HepG2 (cell line): Measurements from ENCODE around the gene SPX. TPM values are rescaled to one million over a fixed set of nuclear protein-coding genes. Genes with fewer than 3 reads are reported as not detected.
A peak's percentile ranks its signal among the peaks of the same experiment; 100 is the strongest.

Source experiments
- ATAC-seq: fragments of 200-7000 bp; cut with Tn5 transposase; 3 replicates; pipeline ENCODE4 v1.9.1; 2020; ENCODE audit warnings: mild to moderate bottlenecking, moderate library complexity
- BruUV-seq: library from RNA; stranded (reverse); fragments of 400-500 nt; replicated peaks from 2 replicates; lab custom pipeline; 2021; lab: Mats Ljungman, UMichigan
- CTCF ChIA-PET: fragments of 300-600 bp; formaldehyde crosslinking; extraction: SDS; loops from one replicate; lab custom pipeline; 2021; ENCODE audit warnings: low total read pairs, inconsistent platforms, low intra/inter-chr PET ratio; lab: Yijun Ruan, JAX
- POLR2A ChIA-PET: fragments of 350-600 bp; sonication (Branson Sonifier 250); formaldehyde crosslinking; loops from one replicate; lab custom pipeline; 2020; ENCODE audit warnings: antibody characterized with exemption, inconsistent platforms; lab: Yijun Ruan, JAX
- DNase-seq: peaks from one replicate; pipeline ENCODE4 v3.0.0-alpha.2; 2015; ENCODE audit warnings: low spot score
- FAIRE-seq: peaks from 3 replicates; lab custom pipeline; 2011; peaks lifted over from hg19 to GRCh38; lab: Jason Lieb, UNC
- H2AFZ ChIP-seq: one replicate; pipeline ENCODE4 v1.6.1; 2011; ENCODE audit warnings: low read length, inconsistent platforms
- H3K27ac ChIP-seq: fragments of 300-600 bp; 3 replicates; pipeline ENCODE4 v1.8.0; 2011; ENCODE audit warnings: mixed run types, mild to moderate bottlenecking, mixed read lengths, low read length, inconsistent platforms; ENCODE audit not compliant: insufficient read depth; ENCODE audit errors: extremely low read length
- H3K27me3 ChIP-seq, 2 experiments: fragments of 200-600 bp in 1 of 2; 2 replicates in 1 of 2; 3 replicates in 1 of 2; pipeline versions ENCODE4 v1.6.0 to v1.8.0; 2011; ENCODE audit warnings: low read length in 2 of 2, mild to moderate bottlenecking in 2 of 2, moderate library complexity in 2 of 2, inconsistent platforms in 1 of 2; ENCODE audit not compliant: insufficient read depth in 2 of 2, control insufficient read depth in 1 of 2
- H3K36me3 ChIP-seq, 2 experiments: fragments of 200-600 bp in 1 of 2; replicated peaks in 1 of 2; 2 replicates in 1 of 2; 3 replicates in 1 of 2; pipeline versions ENCODE4 v1.5.1 to v1.8.0; 2011; ENCODE audit warnings: low read length in 2 of 2, inconsistent platforms in 1 of 2; ENCODE audit not compliant: insufficient read depth in 2 of 2, control insufficient read depth in 1 of 2
- H3K4me1 ChIP-seq: 2 replicates; pipeline ENCODE4 v1.5.1; 2012; ENCODE audit warnings: low read length, inconsistent platforms; ENCODE audit not compliant: insufficient read depth
- H3K4me2 ChIP-seq: 2 replicates; pipeline ENCODE4 v1.6.0; 2011; ENCODE audit warnings: low read depth, low read length, inconsistent platforms
- H3K4me3 ChIP-seq, 3 experiments: fragments of 200-600 bp in 1 of 3; sonication (generic), shearing (Covaris generic) in 1 of 3; replicated peaks in 1 of 3; 2 replicates each; pipeline ENCODE4 v1.5.1; 2011 to 2016; ENCODE audit warnings: low read length in 3 of 3, inconsistent platforms in 2 of 3, low read depth in 2 of 3, mild to moderate bottlenecking in 2 of 3, control low read depth in 1 of 3, mixed read lengths in 1 of 3; ENCODE audit not compliant: insufficient read depth in 1 of 3
- H3K79me2 ChIP-seq: one replicate; pipeline ENCODE4 v1.6.1; 2011; ENCODE audit warnings: low read length, inconsistent platforms; ENCODE audit not compliant: insufficient read depth
- H3K9ac ChIP-seq: 2 replicates; pipeline ENCODE4 v1.6.0; 2011; ENCODE audit warnings: mild to moderate bottlenecking, low read depth, low read length, inconsistent platforms; ENCODE audit not compliant: insufficient read depth
- H3K9me3 ChIP-seq: 2 replicates; pipeline ENCODE4 v1.5.1; 2012; ENCODE audit warnings: mild to moderate bottlenecking, low read length
- H4K20me1 ChIP-seq: 2 replicates; pipeline ENCODE4 v1.6.0; 2011; ENCODE audit warnings: inconsistent platforms, mild to moderate bottlenecking, low read length, moderate library complexity; ENCODE audit not compliant: insufficient read depth
- CEBPG ChIP-seq: IDR thresholded peaks from 2 replicates; pipeline ENCODE4 v1.6.1; 2016
- CREB1 ChIP-seq, 2 experiments: fragments of 450-650 bp in 1 of 2; IDR thresholded peaks; 2 replicates each; pipeline ENCODE4 v1.6.1; 2016 to 2017; ENCODE audit warnings: control low read depth in 1 of 2, mild to moderate bottlenecking in 1 of 2, missing compliant biosample characterization in 1 of 2, missing genetic modification characterization in 1 of 2
- FOXJ3 ChIP-seq: sonication (generic); formaldehyde crosslinking; IDR thresholded peaks from 2 replicates; pipeline ENCODE4 v1.4.0; 2020; ENCODE audit warnings: missing genetic modification reagents, mild to moderate bottlenecking, borderline replicate concordance
- GATAD2A ChIP-seq: IDR thresholded peaks from 2 replicates; pipeline ENCODE4 v1.6.1; 2016
- NFYB ChIP-seq: sonication (generic); formaldehyde crosslinking; IDR thresholded peaks from 2 replicates; pipeline ENCODE4 v1.4.0; 2020; ENCODE audit warnings: missing genetic modification reagents
- ONECUT2 ChIP-seq: sonication (generic); formaldehyde crosslinking; IDR thresholded peaks from 2 replicates; pipeline ENCODE4 v1.4.0; 2020; ENCODE audit warnings: missing genetic modification reagents
- SOX6 ChIP-seq, 2 experiments: fragments of 450-650 bp in 1 of 2; sonication (generic) in 1 of 2; formaldehyde crosslinking in 1 of 2; IDR thresholded peaks; 2 replicates each; pipeline versions ENCODE4 v1.4.0 to v1.6.1; 2017 to 2020; ENCODE audit warnings: antibody characterized with exemption in 1 of 2, mild to moderate bottlenecking in 1 of 2, missing genetic modification reagents in 1 of 2
- SP4 ChIP-seq: sonication (generic); formaldehyde crosslinking; IDR thresholded peaks from 2 replicates; pipeline ENCODE4 v1.8.1; 2023; ENCODE audit warnings: mild to moderate bottlenecking, missing genetic modification reagents
- TAF15 ChIP-seq: fragments of 200-400 bp; formaldehyde crosslinking; IDR thresholded peaks from one replicate; pipeline ENCODE4 v1.6.1; 2018; ENCODE audit warnings: mild to moderate bottlenecking, low read depth, low read length; ENCODE audit not compliant: poor library complexity, severe bottlenecking
- TCF7 ChIP-seq: sonication (generic); IDR thresholded peaks from 2 replicates; pipeline ENCODE4 v1.6.1; 2016; ENCODE audit warnings: antibody characterized with exemption, low read depth
- ZIK1 ChIP-seq: sonication (generic); formaldehyde crosslinking; IDR thresholded peaks from 2 replicates; pipeline ENCODE4 v1.5.0; 2020; ENCODE audit warnings: mild to moderate bottlenecking, low read depth, missing genetic modification reagents, borderline replicate concordance
- ZNF138 ChIP-seq: sonication (generic); formaldehyde crosslinking; IDR thresholded peaks from 2 replicates; pipeline ENCODE4 v1.5.0; 2020; ENCODE audit warnings: mild to moderate bottlenecking, low read depth, missing genetic modification reagents
- ZNF567 ChIP-seq: sonication (generic); formaldehyde crosslinking; IDR thresholded peaks from 2 replicates; pipeline ENCODE4 v1.8.1; 2023; ENCODE audit warnings: mild to moderate bottlenecking, missing genetic modification reagents, borderline replicate concordance
- WGBS: methylation state at CpG from one replicate; pipeline ENCODE4 v1.1.6; 2017; ENCODE audit warnings: low lambda C conversion rate; 5-methylcytosine and 5-hydroxymethylcytosine counted together
- in situ Hi-C: cut with HindIII; loops from 2 replicates; pipeline ENCODE4 v1.10.0; 2017; ENCODE audit warnings: low pct_unique_long_range_greater_than_20kb; ENCODE audit not compliant: extremely low pct_ligation_motif_present
- intact Hi-C: fragments of 100-400 bp; cut with micrococcal nuclease; formaldehyde crosslinking; loops from one replicate; pipeline ENCODE4 v1.10.0; 2022; ENCODE audit not compliant: unreplicated experiment
- polyA plus RNA-seq, 8 experiments: library from polyadenylated mRNA; depleted of rRNA in 3 of 8; stranded (reverse) in 7 of 8; unstranded in 1 of 8; fragments of >200 nt; fragmentation: Illumina TruSeq in 4 of 8; extraction: Trizol in 4 of 8; gene quantifications; 2 replicates each; pipeline versions ENCODE4 v1.2.1 to v1.2.3, GENCODE V29; 2011 to 2016; ENCODE audit warnings: low read depth in 4 of 8, missing spikeins in 1 of 8, mixed read lengths in 1 of 8; ENCODE audit not compliant: insufficient read depth in 1 of 8
- total RNA-seq, 5 experiments: library from RNA; depleted of rRNA; stranded (reverse); fragments of >200 nt; fragmentation: Illumina TruSeq; extraction: Trizol; gene quantifications; 2 replicates each; pipeline ENCODE4 v1.2.3, GENCODE V29; 2016; ENCODE audit warnings: low read depth in 1 of 5
- TF ChIP-seq, protein P1 (sequence below): sonication (generic); formaldehyde crosslinking; IDR thresholded peaks from 2 replicates; pipeline ENCODE4 v1.5.0; 2020; ENCODE audit warnings: missing genetic modification reagents
- TF ChIP-seq, protein P2 (sequence below): sonication (generic); formaldehyde crosslinking; conservative IDR thresholded peaks from 2 replicates; pipeline ENCODE4 v1.4.0; 2020; ENCODE audit warnings: mild to moderate bottlenecking, missing genetic modification reagents, moderate library complexity
- TF ChIP-seq, protein P3 (sequence below): sonication (generic); formaldehyde crosslinking; conservative IDR thresholded peaks from 2 replicates; pipeline ENCODE4 v1.4.0; 2020; ENCODE audit warnings: missing genetic modification reagents
- TF ChIP-seq, protein P4 (sequence below): sonication (generic); formaldehyde crosslinking; IDR thresholded peaks from 2 replicates; pipeline ENCODE4 v1.4.0; 2020; ENCODE audit warnings: low read depth, mild to moderate bottlenecking, missing genetic modification reagents

SPX gene
- total and polyA plus RNA-seq, 2 of the 13 experiments (the other 11 are each of a cell fraction or from before 2014, with no cell fraction given): 0.07 to 0.16 TPM

DNA sequence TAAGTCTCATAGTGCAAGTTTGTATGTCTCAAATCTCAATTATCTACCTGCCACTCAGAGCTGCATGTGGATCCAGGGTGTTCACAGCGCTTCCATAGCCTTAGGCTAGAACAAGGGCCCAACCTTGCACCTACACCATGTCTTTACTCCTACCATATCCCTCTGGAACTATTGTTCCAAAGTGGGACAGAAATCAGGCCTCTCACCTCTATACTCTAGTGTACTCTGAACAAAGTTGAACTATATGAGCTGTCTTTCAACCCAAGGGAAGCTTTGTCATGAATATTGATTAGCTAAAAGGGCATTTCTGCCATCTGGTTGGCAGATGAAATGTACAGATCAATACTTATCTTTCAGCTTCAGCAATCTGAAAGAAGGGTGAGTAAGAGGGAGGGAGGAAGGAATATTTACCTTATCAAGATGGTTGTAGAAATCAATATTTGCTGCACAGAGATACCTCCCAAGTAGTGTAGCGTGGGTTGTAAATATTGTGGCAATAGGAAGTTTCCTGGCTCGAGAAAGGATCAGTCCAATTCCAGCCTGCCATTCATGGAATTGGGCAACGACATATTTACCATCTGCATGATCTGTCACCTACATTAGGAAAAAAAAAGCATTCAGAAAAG lies 47.8 kb downstream of the SPX start:
- H2AFZ ChIP-seq: no peak overlapping the region
- intact Hi-C loops: no loop called here
- FAIRE-seq: no peak
- peak; percentile 92 for ATAC-seq
- ChIA-PET CTCF (no interaction called here), POLR2A (interaction anchor here (1.0 kb wide), 1 partner anchor 12 kb away, joined by 3 read pairs; no protein-coding TSS in a partner anchor)
- H3K9ac ChIP-seq: no peak overlapping the region
- DNase-seq: no peak
- H3K27ac ChIP-seq: no peak overlapping the region
- H3K4me2 ChIP-seq: no peak overlapping the region
- H3K79me2 ChIP-seq: no peaks in the 10 kb centered on the region
- no peaks in the 10 kb centered on the region for H3K9me3 ChIP-seq
- in situ Hi-C loops: no loop called here
- no peaks in the 10 kb centered on the region for H3K36me3 ChIP-seq
- H3K4me1 ChIP-seq: peaks cover 9% of the 10 kb centered on the region
- no TSS peak for BruUV-seq
- 22% methylated on average over 4 of the region's 4 CpGs for WGBS
- H3K27me3 ChIP-seq: no peaks in the 10 kb centered on the region
- no peak overlapping the region for H3K4me3 ChIP-seq
- no peaks in the 10 kb centered on the region for H4K20me1 ChIP-seq
- TF ChIP-seq, protein P1, sequence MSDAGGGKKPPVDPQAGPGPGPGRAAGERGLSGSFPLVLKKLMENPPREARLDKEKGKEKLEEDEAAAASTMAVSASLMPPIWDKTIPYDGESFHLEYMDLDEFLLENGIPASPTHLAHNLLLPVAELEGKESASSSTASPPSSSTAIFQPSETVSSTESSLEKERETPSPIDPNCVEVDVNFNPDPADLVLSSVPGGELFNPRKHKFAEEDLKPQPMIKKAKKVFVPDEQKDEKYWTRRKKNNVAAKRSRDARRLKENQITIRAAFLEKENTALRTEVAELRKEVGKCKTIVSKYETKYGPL (CRISPR knock-in tag): no peak
- TF ChIP-seq, protein P2, sequence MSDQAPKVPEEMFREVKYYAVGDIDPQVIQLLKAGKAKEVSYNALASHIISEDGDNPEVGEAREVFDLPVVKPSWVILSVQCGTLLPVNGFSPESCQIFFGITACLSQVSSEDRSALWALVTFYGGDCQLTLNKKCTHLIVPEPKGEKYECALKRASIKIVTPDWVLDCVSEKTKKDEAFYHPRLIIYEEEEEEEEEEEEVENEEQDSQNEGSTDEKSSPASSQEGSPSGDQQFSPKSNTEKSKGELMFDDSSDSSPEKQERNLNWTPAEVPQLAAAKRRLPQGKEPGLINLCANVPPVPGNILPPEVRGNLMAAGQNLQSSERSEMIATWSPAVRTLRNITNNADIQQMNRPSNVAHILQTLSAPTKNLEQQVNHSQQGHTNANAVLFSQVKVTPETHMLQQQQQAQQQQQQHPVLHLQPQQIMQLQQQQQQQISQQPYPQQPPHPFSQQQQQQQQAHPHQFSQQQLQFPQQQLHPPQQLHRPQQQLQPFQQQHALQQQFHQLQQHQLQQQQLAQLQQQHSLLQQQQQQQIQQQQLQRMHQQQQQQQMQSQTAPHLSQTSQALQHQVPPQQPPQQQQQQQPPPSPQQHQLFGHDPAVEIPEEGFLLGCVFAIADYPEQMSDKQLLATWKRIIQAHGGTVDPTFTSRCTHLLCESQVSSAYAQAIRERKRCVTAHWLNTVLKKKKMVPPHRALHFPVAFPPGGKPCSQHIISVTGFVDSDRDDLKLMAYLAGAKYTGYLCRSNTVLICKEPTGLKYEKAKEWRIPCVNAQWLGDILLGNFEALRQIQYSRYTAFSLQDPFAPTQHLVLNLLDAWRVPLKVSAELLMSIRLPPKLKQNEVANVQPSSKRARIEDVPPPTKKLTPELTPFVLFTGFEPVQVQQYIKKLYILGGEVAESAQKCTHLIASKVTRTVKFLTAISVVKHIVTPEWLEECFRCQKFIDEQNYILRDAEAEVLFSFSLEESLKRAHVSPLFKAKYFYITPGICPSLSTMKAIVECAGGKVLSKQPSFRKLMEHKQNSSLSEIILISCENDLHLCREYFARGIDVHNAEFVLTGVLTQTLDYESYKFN: peak; percentile 70
- TF ChIP-seq CEBPG (CRISPR knock-in tag): 0 out of 2 replicates have a peak, but pooled peaks have one; percentile 16
- TF ChIP-seq SP4: no peak
- TF ChIP-seq, protein P3, sequence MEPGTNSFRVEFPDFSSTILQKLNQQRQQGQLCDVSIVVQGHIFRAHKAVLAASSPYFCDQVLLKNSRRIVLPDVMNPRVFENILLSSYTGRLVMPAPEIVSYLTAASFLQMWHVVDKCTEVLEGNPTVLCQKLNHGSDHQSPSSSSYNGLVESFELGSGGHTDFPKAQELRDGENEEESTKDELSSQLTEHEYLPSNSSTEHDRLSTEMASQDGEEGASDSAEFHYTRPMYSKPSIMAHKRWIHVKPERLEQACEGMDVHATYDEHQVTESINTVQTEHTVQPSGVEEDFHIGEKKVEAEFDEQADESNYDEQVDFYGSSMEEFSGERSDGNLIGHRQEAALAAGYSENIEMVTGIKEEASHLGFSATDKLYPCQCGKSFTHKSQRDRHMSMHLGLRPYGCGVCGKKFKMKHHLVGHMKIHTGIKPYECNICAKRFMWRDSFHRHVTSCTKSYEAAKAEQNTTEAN: no peak
- TF ChIP-seq TAF15: no peak
- peak; percentile 11; the same call in 1 of the 2 replicates for TF ChIP-seq TCF7
- TF ChIP-seq ZNF567 (CRISPR knock-in tag): no peak
- 0 out of 2 replicates have a peak, but pooled peaks have one; percentile 27 for TF ChIP-seq FOXJ3 (CRISPR knock-in tag)
- TF ChIP-seq ONECUT2 (CRISPR knock-in tag): peak; percentile 73
- no peak for TF ChIP-seq NFYB (CRISPR knock-in tag)
- TF ChIP-seq GATAD2A: peak; percentile 70
- no peak for TF ChIP-seq SOX6 (IDR thresholded peaks at IDR 0.05)
- TF ChIP-seq SOX6 (CRISPR knock-in tag; IDR thresholded peaks at IDR 0.05): peak; percentile 20; the same call in 1 of the 2 replicates
- no peak for TF ChIP-seq ZNF138 (CRISPR knock-in tag)
- TF ChIP-seq ZIK1 (CRISPR knock-in tag): no peak
- TF ChIP-seq, protein P4, sequence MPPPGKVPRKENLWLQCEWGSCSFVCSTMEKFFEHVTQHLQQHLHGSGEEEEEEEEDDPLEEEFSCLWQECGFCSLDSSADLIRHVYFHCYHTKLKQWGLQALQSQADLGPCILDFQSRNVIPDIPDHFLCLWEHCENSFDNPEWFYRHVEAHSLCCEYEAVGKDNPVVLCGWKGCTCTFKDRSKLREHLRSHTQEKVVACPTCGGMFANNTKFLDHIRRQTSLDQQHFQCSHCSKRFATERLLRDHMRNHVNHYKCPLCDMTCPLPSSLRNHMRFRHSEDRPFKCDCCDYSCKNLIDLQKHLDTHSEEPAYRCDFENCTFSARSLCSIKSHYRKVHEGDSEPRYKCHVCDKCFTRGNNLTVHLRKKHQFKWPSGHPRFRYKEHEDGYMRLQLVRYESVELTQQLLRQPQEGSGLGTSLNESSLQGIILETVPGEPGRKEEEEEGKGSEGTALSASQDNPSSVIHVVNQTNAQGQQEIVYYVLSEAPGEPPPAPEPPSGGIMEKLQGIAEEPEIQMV: no peak
- TF ChIP-seq CREB1 (IDR thresholded peaks at IDR 0.05): no peak
- peak; percentile 61; the same call in 1 of the 2 replicates for TF ChIP-seq CREB1 (CRISPR knock-in tag; IDR thresholded peaks at IDR 0.05)
